Measurements from ENCODE around the gene LAMB4.

LAMB4 gene

GRCh38 chr7:108086546-108086945, 43.6 kb downstream of the LAMB4 start:
- H3K4me3 ChIP-seq (ENCODE audit: low read length): no peak overlapping the region
- TF ChIP-seq, protein P1, sequence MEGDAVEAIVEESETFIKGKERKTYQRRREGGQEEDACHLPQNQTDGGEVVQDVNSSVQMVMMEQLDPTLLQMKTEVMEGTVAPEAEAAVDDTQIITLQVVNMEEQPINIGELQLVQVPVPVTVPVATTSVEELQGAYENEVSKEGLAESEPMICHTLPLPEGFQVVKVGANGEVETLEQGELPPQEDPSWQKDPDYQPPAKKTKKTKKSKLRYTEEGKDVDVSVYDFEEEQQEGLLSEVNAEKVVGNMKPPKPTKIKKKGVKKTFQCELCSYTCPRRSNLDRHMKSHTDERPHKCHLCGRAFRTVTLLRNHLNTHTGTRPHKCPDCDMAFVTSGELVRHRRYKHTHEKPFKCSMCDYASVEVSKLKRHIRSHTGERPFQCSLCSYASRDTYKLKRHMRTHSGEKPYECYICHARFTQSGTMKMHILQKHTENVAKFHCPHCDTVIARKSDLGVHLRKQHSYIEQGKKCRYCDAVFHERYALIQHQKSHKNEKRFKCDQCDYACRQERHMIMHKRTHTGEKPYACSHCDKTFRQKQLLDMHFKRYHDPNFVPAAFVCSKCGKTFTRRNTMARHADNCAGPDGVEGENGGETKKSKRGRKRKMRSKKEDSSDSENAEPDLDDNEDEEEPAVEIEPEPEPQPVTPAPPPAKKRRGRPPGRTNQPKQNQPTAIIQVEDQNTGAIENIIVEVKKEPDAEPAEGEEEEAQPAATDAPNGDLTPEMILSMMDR (conservative IDR thresholded peaks at IDR 0.05; ENCODE audit: low read depth, low read length): no peak
- no peak for DNase-seq (ENCODE audit: low read depth)

- H3K4me3 ChIP-seq (ENCODE audit: low read length): no peak overlapping the region
- no peak for DNase-seq (ENCODE audit: low read depth)
- TF ChIP-seq, protein P1 (conservative IDR thresholded peaks at IDR 0.05; ENCODE audit: low read depth, low read length): no peak
These were observed 46.2 kb downstream of the LAMB4 start for GRCh38 chr7:108083980-108084379.

DNA sequence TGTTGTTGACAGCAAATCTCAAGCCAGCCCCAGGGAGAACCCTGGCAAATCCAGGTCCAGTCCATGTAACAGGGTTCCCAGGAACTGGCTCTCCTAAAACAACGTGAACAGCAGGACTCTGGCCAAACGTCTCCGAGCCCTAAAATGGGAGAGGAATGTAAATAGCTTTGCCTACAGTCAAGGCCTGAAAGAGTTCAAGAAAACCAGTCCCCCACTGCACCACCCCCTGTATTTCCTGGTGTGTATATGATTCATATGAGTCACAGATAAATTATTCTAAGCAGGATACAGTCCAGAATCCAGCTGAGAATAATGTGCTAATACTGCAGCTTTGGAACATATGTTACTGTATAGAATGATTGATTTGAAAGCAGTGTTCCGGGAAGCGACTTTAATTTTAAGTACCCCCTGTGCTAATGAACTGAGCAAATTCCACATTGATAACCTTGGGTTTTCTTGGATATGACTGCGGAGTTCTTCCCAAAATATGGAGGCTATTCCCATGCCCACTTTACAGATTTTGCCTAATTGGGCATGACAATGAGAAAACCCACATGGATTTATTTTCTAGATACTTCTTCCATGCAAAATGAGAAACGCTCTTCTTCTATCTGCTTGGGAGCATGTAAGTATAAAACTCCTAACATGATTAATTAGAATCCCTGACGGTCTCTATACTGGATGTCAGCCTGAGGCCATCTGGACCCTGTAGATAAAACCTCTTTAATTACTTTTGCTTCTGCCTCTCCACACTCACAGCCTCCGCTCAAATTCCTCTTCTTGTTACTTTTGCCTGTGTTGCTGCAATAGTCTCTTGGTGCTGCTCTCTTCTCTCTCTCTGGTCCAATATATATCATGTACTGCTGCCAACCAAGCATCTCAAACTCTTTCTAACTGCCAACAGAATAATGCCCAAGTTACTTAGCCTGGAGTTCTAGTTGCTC, 50.2 kb downstream of the LAMB4 start:
- DNase-seq (ENCODE audit: low read depth): peak; percentile 61
- H3K4me3 ChIP-seq (ENCODE audit: low read length): no peak overlapping the region
- TF ChIP-seq, protein P1 (conservative IDR thresholded peaks at IDR 0.05; ENCODE audit: low read depth, low read length): no peak

DNA sequence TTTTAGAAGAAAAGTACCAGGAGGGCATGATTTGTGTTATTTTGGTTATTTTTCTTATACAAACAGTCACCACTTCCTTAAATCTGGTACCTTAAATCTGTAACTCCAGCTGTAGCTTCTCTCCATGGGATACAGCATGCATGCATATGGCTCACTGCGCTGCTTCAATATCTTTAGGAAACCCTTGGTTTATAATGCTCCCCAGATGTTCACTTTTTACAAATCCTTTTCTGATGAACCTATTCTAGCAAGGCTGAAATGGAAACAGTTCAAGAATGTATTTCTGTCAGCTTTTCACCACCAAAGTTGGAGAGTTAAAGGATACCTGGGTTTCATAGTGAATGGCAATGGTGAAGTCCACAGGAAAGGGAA, 50.9 kb downstream of the LAMB4 start:
- H3K4me3 ChIP-seq (ENCODE audit: low read length): no peak overlapping the region
- no peak for DNase-seq (ENCODE audit: low read depth)
- TF ChIP-seq, protein P1 (conservative IDR thresholded peaks at IDR 0.05; ENCODE audit: low read depth, low read length): no peak

- H3K4me3 ChIP-seq (ENCODE audit: low read length): no peak overlapping the region
- TF ChIP-seq, protein P1 (conservative IDR thresholded peaks at IDR 0.05; ENCODE audit: low read depth, low read length): no peak
- DNase-seq (ENCODE audit: low read depth): no peak
These were observed 51.5 kb downstream of the LAMB4 start for GRCh38 chr7:108078691-108079090.

DNA sequence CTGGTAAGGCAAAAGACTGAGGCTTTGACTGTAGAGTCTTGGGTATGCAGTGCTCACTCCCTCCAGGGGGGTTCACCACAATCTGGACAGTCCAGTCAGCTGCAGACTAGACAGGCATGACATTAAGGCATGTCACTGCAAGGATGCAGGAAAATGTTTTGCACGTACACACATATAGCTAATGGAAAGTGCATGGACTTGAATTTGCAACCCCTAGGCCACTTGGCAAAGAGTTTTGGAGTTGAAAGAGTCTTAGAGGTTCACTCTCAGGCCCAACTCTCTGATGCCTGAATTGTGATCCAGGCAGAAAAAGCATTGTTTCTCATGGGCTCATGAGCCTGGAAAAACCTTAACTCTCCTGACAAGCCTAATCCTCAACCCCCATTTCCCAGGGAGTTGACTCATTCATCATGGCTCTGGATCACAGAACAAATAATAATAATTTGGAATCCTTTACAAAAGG, 51.9 kb downstream of the LAMB4 start:
- peak; percentile 62 for DNase-seq (ENCODE audit: low read depth)

More for the DNA sequence above, 51.9 kb downstream of the LAMB4 start:
- H3K4me3 ChIP-seq (ENCODE audit: low read length): no peak overlapping the region
- TF ChIP-seq, protein P1 (conservative IDR thresholded peaks at IDR 0.05; ENCODE audit: low read depth, low read length): no peak
